ENCODE measurements around the gene CALHM3.

DNA sequence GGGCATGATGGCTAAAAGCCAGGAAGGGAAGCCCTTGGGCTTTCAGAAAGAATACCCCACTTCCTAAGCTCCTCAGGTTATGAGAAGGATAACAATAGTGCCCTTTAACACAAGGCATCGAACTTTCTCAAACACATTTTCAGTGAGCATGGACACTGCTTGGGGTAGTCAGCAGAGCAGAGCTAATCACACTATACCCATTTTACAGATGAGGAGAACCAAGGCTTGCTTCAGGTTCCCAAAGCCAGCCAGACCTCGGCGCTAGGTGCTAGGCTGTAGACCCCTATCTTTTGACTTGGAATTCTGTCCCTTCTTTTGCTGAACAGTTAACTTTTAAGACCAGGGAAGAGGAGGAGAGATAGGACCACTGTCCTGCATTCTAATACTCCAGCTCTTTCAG is 16.3 kb upstream of the CALHM3 start:
- TF ChIP-seq, protein P1, sequence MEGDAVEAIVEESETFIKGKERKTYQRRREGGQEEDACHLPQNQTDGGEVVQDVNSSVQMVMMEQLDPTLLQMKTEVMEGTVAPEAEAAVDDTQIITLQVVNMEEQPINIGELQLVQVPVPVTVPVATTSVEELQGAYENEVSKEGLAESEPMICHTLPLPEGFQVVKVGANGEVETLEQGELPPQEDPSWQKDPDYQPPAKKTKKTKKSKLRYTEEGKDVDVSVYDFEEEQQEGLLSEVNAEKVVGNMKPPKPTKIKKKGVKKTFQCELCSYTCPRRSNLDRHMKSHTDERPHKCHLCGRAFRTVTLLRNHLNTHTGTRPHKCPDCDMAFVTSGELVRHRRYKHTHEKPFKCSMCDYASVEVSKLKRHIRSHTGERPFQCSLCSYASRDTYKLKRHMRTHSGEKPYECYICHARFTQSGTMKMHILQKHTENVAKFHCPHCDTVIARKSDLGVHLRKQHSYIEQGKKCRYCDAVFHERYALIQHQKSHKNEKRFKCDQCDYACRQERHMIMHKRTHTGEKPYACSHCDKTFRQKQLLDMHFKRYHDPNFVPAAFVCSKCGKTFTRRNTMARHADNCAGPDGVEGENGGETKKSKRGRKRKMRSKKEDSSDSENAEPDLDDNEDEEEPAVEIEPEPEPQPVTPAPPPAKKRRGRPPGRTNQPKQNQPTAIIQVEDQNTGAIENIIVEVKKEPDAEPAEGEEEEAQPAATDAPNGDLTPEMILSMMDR (IDR thresholded peaks at IDR 0.05): no peak
- no peak for TF ChIP-seq POLR2AphosphoS5 (IDR thresholded peaks at IDR 0.05)
- no peak for TF ChIP-seq EP300 (IDR thresholded peaks at IDR 0.05)
- TF ChIP-seq POLR2A (IDR thresholded peaks at IDR 0.05): no peak
